ENCODE data around the gene WDR27.

Gene WDR27

DNA sequence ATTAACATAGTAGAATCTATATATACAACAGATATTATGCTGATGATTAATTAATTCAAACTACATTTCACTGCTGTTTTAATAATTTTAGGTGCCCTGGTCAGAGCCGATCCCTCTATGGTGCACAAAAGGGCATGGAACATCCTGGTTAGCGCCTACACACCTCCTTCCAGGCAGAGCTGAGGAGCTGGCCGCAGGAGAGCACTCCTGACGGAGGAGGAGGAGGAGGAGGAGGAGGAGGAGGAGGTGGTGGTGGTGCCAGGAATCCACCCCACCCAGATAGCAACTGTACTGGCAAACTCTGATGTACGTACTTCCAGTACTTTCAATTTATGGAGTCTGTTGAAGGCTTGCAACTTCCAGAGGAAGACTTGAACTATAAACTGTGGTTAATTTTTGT lies 244.1 kb downstream of the WDR27 start:
- TF ChIP-seq TAF1 (IDR thresholded peaks at IDR 0.05; ENCODE audit: borderline replicate concordance, insufficient read depth, low read length): no peak
- no peak for TF ChIP-seq SIN3A (IDR thresholded peaks at IDR 0.05; ENCODE audit: borderline replicate concordance, insufficient read depth, low read length)
- no peak for TF ChIP-seq POLR2AphosphoS5 (IDR thresholded peaks at IDR 0.05; ENCODE audit: low read depth, low read length)
- TF ChIP-seq, protein P1, sequence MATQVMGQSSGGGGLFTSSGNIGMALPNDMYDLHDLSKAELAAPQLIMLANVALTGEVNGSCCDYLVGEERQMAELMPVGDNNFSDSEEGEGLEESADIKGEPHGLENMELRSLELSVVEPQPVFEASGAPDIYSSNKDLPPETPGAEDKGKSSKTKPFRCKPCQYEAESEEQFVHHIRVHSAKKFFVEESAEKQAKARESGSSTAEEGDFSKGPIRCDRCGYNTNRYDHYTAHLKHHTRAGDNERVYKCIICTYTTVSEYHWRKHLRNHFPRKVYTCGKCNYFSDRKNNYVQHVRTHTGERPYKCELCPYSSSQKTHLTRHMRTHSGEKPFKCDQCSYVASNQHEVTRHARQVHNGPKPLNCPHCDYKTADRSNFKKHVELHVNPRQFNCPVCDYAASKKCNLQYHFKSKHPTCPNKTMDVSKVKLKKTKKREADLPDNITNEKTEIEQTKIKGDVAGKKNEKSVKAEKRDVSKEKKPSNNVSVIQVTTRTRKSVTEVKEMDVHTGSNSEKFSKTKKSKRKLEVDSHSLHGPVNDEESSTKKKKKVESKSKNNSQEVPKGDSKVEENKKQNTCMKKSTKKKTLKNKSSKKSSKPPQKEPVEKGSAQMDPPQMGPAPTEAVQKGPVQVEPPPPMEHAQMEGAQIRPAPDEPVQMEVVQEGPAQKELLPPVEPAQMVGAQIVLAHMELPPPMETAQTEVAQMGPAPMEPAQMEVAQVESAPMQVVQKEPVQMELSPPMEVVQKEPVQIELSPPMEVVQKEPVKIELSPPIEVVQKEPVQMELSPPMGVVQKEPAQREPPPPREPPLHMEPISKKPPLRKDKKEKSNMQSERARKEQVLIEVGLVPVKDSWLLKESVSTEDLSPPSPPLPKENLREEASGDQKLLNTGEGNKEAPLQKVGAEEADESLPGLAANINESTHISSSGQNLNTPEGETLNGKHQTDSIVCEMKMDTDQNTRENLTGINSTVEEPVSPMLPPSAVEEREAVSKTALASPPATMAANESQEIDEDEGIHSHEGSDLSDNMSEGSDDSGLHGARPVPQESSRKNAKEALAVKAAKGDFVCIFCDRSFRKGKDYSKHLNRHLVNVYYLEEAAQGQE (IDR thresholded peaks at IDR 0.05; ENCODE audit: insufficient read depth in 1 of 2, low read depth in 2 of 2, low read length in 2 of 2): no peak
- TF ChIP-seq FOXP2 (optimal IDR thresholded peaks at IDR 0.05; ENCODE audit: borderline replicate concordance, extremely low read depth, extremely low read length, insufficient read depth): no peak

DNA sequence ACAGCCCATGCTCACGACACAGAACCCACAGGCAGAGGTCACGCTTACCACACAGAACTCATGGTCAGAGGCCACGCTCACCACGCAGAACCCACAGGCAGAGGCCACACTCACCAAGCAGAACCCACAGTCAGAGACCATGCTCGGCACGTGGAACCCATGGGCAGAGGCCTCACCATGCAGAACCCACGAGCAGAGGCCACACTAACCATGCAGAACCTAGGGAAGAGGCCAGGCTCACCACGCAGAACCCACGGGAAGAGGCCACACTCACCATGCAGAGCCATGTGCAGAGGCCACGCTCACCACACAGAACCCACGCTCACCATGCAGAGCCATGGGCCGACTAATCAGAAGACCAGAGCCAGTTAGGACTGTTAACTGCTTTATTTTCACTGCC lies 245.0 kb downstream of the WDR27 start:
- TF ChIP-seq TAF1 (IDR thresholded peaks at IDR 0.05; ENCODE audit: borderline replicate concordance, insufficient read depth, low read length) (no peak), SIN3A (IDR thresholded peaks at IDR 0.05; ENCODE audit: borderline replicate concordance, insufficient read depth, low read length) (no peak), FOXP2 (optimal IDR thresholded peaks at IDR 0.05; ENCODE audit: borderline replicate concordance, extremely low read depth, extremely low read length, insufficient read depth) (no peak), POLR2AphosphoS5 (IDR thresholded peaks at IDR 0.05; ENCODE audit: low read depth, low read length) (no peak)
- TF ChIP-seq, protein P1 (IDR thresholded peaks at IDR 0.05; ENCODE audit: insufficient read depth in 1 of 2, low read depth in 2 of 2, low read length in 2 of 2): no peak

DNA sequence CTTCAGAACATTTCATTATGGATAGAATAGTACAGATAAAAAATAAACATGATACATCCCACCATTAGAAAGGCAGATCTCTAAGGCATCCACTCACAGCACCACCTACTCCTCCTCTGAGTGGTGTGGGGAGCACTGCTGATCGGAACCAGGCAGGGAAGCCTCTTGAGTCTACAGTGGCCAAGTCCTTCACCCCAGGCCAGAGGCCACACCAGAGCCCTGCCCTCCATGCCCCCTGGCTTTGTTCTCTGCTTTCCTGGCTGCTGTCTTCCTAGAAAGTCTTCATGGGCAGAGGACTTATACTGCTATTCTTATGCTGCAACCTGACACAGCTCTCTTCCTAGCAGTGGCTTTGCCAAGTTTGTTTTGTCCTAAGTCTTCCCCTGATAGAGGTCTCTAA lies 246.4 kb downstream of the WDR27 start:
- no peak for TF ChIP-seq POLR2AphosphoS5 (IDR thresholded peaks at IDR 0.05; ENCODE audit: low read depth, low read length)
- TF ChIP-seq, protein P1 (IDR thresholded peaks at IDR 0.05; ENCODE audit: insufficient read depth in 1 of 2, low read depth in 2 of 2, low read length in 2 of 2): no peak
- no peak for TF ChIP-seq TAF1 (IDR thresholded peaks at IDR 0.05; ENCODE audit: borderline replicate concordance, insufficient read depth, low read length)
- TF ChIP-seq FOXP2 (optimal IDR thresholded peaks at IDR 0.05; ENCODE audit: borderline replicate concordance, extremely low read depth, extremely low read length, insufficient read depth): no peak
- no peak for TF ChIP-seq SIN3A (IDR thresholded peaks at IDR 0.05; ENCODE audit: borderline replicate concordance, insufficient read depth, low read length)

DNA sequence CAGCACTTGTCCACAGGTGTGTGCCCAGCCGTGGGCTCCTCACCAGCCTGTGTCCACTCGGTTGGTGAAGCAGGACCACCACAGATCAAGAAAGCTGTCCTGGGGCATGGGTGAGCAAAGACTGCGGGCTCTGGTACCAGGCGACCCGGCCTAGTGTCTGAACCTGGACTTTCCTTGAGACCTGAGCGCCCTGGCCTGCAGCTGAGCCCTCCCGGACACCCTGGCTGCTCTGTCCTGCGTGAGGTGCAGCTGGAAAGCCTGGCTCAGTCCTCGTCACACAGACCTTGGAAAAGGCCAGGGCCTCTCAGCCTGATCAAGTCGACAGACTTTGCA lies 247.0 kb downstream of the WDR27 start:
- no peak for TF ChIP-seq POLR2AphosphoS5 (IDR thresholded peaks at IDR 0.05; ENCODE audit: low read depth, low read length)
- TF ChIP-seq TAF1 (IDR thresholded peaks at IDR 0.05; ENCODE audit: borderline replicate concordance, insufficient read depth, low read length): no peak
- no peak for TF ChIP-seq FOXP2 (optimal IDR thresholded peaks at IDR 0.05; ENCODE audit: borderline replicate concordance, extremely low read depth, extremely low read length, insufficient read depth)
- TF ChIP-seq, protein P1 (IDR thresholded peaks at IDR 0.05; ENCODE audit: insufficient read depth in 1 of 2, low read depth in 2 of 2, low read length in 2 of 2): no peak
- no peak for TF ChIP-seq SIN3A (IDR thresholded peaks at IDR 0.05; ENCODE audit: borderline replicate concordance, insufficient read depth, low read length)
